ENCODE data around the gene MAP2K6. TPM values are rescaled to one million over a fixed set of nuclear protein-coding genes. Genes with fewer than 3 reads are reported as not detected.
A peak's percentile ranks its signal among the peaks of the same experiment; 100 is the strongest.

The MAP2K6 gene
- total RNA-seq, 4 donors from 2014 or later = 3.6 to 5.6 (median 4.4) TPM

DNA sequence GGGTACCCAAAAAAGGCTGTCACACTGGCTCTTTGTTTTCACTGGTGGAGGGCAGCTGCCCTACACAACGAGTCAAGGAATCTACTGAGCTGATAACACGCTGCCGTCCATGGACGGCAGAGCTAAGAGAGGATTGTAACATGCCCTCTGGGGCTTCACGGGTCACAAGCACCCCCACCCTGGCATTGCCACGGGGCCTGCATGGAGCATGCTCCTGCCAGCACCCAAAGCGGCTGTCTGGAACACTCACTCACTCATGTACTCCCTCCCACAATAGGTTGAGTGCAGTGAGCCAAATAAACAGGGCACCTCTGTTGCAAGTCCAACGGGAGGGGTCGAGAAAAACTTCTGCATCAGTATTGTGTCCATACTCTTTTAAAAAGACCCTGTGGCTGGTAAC is 181.6 kb downstream of the MAP2K6 start:
- Histone ChIP-seq H3K27ac (no peak overlapping the region), H3K4me3 (replicated peaks in 1 of 3) (no peak overlapping the region), H3K36me3 (no peaks in the 10 kb centered on the region), H3K27me3 (no peaks in the 10 kb centered on the region), H3K4me1 (peaks cover 7 to 11% of the 10 kb centered on the region in 2 donors), H3K9me3 (no peaks in the 10 kb centered on the region)
- 63 to 64% methylated on average over 7 to 9 of the region's 9 CpGs for WGBS, 2 donors
- intact Hi-C loops (cut with DNase I) = no loop called here
- peak; percentile 50 to 56 for DNase-seq
- no peak for TF ChIP-seq CTCF (IDR thresholded peaks at IDR 0.05)
- TF ChIP-seq POLR2A (IDR thresholded peaks at IDR 0.05) = no peak

DNA sequence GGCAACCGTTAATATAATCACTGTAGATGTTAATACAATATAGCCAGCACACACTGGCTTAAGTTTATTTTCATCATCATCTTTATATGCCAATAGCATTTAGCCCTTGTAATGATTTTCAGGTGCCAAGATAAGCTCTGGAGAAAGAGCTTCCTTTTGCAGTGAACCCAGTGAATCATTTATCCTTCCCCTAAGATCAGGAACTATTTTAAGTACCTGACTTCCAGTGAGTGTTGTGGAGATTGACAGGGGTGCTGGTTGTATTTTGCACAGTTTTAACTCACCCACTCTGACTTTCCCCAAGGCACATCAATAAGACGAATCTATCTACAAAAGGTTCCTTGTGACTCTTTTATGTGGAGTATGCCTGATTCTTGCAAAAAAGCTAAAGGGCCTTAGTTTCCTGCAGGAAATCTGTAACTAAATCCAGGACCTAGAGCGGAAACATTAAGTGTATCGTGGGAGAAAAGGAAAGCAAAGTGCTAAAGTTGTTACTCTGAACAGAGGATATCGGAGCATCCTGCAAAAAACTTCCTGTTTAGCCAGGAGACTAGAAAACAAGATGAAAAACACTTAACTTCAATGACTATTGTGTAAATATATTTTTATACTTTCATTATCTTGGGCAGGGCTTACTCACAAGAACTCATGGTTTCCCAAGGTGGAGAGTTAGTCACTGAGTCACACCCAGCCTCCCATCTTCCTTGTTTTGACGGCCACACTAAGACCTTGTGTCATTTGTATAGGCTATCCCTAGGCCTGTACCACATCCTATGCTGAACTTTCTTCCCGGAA is 183.6 kb downstream of the MAP2K6 start:
- Histone ChIP-seq H3K4me1 (peaks cover 7 to 11% of the 10 kb centered on the region in 2 donors), H3K27me3 (no peaks in the 10 kb centered on the region), H3K27ac (no peak overlapping the region), H3K9me3 (no peaks in the 10 kb centered on the region), H3K36me3 (no peaks in the 10 kb centered on the region), H3K4me3 (replicated peaks in 1 of 3) (no peak overlapping the region)
- no peak for DNase-seq
- WGBS, 2 donors = 81 to 86% methylated on average over 7 of the region's 7 CpGs
- intact Hi-C loops (cut with DNase I) = no loop called here
- TF ChIP-seq CTCF (IDR thresholded peaks at IDR 0.05) = no peak
- TF ChIP-seq POLR2A (IDR thresholded peaks at IDR 0.05) = no peak

DNA sequence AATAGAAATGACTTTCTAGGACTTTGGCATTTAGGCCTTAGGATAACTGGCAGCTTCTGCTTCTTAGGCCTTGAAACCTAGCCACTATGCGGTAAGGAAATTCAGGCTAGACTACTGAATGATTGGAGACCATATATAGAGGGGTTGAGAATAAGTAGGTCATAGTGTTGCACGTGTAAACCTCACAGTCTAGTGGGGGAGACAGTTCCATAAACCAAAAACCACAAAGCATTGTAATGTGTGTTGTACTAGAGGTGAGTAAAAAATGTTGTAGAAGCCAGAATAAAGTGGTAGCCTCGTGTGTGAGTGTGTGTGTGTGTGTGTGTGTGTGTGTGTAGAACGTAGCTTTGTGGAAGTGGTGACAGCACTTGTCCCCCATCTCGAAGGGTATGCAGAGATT is 188.5 kb downstream of the MAP2K6 start:
- Histone ChIP-seq H3K4me3 (replicated peaks in 1 of 3) (no peak overlapping the region), H3K36me3 (no peaks in the 10 kb centered on the region), H3K4me1 (peaks cover 10 to 14% of the 10 kb centered on the region in 2 donors), H3K27me3 (no peaks in the 10 kb centered on the region), H3K9me3 (no peaks in the 10 kb centered on the region), H3K27ac (no peak overlapping the region)
- WGBS, 2 donors = 78 to 88% methylated on average over 5 of the region's 5 CpGs
- intact Hi-C loops (cut with DNase I) = no loop called here
- no peak for DNase-seq
- TF ChIP-seq CTCF (IDR thresholded peaks at IDR 0.05) (no peak), POLR2A (IDR thresholded peaks at IDR 0.05) (no peak)

Other genes with a start within 250 kb of the MAP2K6 start
- gene ABCA10, start 185.9 kb upstream of the MAP2K6 start, total RNA-seq = 10 to 100 TPM in 2 of 4 donors, 1 to 10 TPM in 2; 8.4 to 23.2 (median 9.7) TPM
- gene ABCA5, start 87.6 kb upstream of the MAP2K6 start, total RNA-seq = 10 to 100 TPM; 39.2 to 69.0 (median 52.3) TPM